ENCODE measurements around the gene RNASE13.

Gene RNASE13, protein sequence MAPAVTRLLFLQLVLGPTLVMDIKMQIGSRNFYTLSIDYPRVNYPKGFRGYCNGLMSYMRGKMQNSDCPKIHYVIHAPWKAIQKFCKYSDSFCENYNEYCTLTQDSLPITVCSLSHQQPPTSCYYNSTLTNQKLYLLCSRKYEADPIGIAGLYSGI

DNA sequence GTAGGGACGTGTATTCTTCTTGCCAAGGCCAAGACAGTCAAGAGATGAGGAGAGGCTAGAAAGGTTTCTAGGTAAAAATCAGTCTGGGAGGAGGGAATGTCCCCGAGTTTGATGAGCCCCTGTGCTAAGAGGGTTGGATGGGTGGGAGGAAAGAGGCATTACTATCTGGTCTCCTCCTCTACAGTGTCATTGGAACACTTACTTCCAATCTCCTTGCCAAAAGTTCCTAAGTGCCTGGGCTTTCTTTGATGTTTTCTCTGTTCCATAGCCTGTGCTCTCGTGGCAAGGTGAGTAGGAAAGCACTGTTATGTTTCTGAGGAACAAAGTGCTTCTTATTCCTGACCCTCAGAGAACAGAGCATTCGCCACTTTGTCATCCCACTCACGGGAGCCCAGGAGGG, at the start of gene RNASE13:
RNASE13 (minus strand) TSS at position 101 of the 400 bp plus-strand sequence. CDS start 519 bp downstream, outside the sequence.
- no peak for FAIRE-seq
- DNase-seq (ENCODE audit: extremely low spot score, insufficient read length, low read depth), result no peak

DNA sequence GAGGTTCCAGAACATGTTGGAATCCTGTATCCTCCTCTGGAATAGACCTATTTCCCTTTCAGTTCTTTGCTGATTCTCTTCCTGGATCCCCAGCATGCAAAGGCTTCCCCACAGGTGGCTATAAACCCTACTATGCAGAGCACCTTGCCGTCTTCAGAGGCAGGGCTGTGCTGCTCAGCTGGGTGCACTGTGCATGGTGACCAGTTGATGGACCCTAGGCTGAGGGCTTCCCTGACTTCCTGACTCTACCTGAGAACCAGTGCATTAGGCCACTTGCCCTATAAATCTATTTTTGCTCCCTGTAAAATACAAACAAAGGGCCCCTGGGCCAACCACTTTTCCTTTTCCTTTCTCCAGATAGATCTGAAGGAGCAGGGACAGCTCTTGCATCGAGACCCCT, 49.8 kb upstream of the RNASE13 start:
- DNase-seq (ENCODE audit: extremely low spot score, insufficient read length, low read depth), result no peak
- no peak for FAIRE-seq

DNA sequence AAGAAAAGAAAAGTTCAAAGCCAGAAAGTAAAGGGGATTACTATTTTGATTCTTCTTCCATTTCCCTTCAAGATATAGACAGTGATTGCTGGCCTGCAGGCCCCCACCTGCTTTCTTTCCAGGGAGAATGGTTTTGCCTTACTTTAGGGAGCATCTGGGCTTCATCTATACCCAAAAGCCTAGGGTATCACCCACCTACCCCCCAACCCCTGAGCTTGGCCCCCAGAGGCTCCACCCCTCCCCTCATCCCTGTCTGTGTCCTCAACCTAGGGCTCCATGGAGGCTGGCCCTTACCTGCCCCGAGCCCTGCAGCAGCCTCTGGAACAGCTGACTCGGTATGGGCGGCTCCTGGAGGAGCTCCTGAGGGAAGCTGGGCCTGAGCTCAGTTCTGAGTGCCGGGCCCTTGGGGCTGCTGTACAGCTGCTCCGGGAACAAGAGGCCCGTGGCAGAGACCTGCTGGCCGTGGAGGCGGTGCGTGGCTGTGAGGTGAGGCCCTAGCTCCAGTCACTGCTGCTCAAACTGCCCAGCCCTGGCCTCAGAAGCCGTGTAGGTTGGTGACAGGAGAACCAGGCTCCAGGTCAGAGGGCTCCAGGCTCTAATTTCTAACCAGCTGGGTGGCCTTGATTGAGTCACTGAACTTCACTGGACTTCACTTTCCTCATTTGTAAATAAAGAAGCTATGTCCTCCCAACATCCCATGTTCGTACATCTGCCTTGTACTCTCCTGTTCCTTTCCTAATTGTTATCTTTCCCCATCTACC, 49.1 kb upstream of the RNASE13 start:
- no peak for DNase-seq (ENCODE audit: extremely low spot score, insufficient read length, low read depth)
- no peak for FAIRE-seq

DNA sequence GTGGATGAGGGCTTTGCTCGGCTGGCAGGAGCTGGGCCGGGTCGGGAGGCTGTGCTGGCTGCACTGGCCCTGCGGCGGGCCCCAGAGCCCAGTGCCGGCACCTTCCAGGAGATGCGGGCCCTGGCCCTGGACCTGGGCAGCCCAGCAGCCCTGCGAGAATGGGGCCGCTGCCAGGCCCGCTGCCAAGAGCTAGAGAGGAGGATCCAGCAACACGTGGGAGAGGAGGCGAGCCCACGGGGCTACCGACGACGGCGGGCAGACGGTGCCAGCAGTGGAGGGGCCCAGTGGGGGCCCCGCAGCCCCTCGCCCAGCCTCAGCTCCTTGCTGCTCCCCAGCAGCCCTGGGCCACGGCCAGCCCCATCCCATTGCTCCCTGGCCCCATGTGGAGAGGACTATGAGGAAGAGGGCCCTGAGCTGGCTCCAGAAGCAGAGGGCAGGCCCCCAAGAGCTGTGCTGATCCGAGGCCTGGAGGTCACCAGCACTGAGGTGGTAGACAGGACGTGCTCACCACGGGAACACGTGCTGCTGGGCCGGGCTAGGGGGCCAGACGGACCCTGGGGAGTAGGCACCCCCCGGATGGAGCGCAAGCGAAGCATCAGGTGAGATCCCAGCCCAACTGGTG, 47.0 kb upstream of the RNASE13 start:
- DNase-seq (ENCODE audit: extremely low spot score, insufficient read length, low read depth) (no peak), FAIRE-seq (no peak)

DNA sequence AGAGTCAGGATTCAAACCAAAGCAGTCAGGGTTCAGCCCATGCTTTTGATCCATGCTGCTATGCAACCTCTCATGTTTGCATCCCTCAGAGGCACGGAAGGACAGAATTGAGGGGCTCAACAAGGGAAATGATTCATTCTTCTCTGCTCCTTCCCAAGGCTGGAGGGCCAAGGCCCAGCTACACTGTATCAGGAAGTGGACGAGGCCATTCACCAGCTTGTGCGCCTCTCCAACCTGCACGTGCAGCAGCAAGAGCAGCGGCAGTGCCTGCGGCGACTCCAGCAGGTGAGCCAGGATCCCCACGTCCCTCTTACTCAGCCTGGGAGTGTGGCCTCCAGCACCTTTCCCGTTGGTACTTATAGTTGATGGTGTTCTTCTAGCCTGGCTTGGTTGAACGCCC, 44.1 kb upstream of the RNASE13 start:
- no peak for DNase-seq (ENCODE audit: extremely low spot score, insufficient read length, low read depth)
- FAIRE-seq, result no peak

DNA sequence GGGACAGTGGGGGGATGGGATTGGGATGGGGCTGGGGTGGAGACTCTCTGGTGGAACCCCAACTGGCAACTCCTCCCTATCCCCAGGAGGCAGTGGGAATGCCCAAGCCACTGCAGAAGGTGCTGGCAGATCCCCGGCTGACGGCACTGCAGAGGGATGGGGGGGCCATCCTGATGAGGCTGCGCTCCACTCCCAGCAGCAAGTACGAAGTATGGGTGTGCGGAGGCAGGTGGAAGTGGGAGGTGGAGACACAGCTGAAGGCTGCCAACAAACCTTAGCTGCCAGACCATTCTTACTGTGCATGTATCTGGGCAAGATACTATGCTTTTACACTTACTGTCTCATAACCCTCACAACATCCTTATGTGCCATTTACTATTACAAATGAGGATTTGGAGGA, 43.7 kb upstream of the RNASE13 start:
- no peak for FAIRE-seq
- no peak for DNase-seq (ENCODE audit: extremely low spot score, insufficient read length, low read depth)

DNA sequence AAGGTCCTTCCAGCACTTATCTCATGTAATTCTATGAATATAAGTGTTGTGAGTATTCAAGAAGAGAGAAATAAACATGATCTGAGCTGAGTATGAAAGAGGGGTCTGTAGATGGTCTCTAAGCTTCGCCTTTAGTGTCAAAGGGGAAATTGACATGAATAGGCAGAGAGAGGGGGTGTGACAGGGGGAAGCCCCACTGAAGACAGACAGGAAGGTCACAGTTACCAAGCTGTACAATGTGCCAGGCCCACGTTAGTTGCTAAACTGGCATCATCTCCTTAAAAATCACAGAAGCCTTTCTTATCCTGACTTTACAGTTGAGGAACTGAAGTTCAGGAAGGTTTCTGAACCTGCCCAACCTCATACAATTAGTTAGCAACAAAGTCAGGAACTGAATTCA, 43.1 kb upstream of the RNASE13 start:
- DNase-seq (ENCODE audit: extremely low spot score, insufficient read length, low read depth) (no peak), FAIRE-seq (no peak)

DNA sequence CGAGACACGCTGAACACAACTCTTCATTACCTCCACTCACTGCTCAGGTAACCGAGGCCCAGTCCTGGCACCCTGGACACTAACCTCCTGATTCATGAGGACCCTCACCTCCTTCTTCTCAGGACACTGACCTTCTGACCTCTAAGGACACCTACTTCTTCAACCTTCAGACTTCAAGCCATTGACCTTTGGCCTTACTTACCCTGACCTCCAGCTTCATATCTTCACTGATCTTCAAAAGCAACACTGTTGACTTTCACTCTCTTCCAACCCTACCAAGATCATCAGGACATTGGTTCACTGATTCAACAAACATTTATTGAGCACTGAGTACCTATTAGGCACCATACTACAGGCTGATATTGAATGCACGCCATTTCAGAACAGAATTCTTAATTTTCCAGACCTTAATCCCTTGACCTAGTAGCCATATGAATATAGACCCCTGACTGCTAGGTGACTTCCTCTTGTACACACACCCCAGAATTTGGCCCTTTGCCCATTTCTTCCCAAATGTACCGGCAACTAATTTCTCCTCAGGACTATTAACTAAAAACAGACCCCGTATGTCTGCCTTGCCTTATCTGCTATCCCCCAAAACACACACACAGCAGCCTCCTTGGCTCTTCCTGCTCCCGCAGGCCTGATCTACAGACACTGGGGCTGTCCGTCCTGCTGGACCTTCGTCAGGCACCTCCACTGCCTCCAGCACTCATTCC, 41.3 kb upstream of the RNASE13 start:
- FAIRE-seq (no peak), DNase-seq (ENCODE audit: extremely low spot score, insufficient read length, low read depth) (no peak)

DNA sequence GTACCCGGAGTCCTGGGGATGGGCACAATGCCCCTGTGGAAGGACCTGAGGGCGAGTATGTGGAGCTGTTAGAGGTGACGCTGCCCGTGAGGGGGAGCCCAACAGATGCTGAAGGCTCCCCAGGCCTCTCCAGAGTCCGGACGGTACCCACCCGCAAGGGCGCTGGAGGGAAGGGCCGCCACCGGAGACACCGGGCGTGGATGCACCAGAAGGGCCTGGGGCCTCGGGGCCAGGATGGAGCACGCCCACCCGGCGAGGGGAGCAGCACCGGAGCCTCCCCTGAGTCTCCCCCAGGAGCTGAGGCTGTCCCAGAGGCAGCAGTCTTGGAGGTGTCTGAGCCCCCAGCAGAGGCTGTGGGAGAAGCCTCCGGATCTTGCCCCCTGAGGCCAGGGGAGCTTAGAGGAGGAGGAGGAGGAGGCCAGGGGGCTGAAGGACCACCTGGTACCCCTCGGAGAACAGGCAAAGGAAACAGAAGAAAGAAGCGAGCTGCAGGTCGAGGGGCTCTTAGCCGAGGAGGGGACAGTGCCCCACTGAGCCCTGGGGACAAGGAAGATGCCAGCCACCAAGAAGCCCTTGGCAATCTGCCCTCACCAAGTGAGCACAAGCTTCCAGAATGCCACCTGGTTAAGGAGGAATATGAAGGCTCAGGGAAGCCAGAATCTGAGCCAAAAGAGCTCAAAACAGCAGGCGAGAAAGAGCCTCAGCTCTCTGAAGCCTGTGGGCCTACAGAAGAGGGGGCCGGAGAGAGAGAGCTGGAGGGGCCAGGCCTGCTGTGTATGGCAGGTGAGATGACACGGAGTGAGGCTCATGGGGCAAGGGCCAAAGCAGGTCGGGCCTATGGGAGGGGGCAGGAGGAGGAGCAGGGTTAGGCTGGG, 40.0 kb upstream of the RNASE13 start:
- no peak for FAIRE-seq
- DNase-seq (ENCODE audit: extremely low spot score, insufficient read length, low read depth), result no peak

DNA sequence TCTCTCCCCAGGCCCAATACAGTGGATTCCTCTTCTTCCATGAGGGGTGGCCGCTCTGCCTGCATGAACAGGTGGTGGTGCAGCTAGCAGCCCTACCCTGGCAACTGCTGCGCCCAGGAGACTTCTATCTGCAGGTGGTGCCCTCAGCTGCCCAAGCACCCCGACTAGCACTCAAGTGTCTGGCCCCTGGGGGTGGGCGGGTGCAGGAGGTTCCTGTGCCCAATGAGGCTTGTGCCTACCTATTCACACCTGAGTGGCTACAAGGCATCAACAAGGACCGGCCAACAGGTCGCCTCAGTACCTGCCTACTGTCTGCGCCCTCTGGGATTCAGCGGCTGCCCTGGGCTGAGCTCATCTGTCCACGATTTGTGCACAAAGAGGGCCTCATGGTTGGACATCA, 39.3 kb upstream of the RNASE13 start:
- DNase-seq (ENCODE audit: extremely low spot score, insufficient read length, low read depth) (no peak), FAIRE-seq (no peak)

DNA sequence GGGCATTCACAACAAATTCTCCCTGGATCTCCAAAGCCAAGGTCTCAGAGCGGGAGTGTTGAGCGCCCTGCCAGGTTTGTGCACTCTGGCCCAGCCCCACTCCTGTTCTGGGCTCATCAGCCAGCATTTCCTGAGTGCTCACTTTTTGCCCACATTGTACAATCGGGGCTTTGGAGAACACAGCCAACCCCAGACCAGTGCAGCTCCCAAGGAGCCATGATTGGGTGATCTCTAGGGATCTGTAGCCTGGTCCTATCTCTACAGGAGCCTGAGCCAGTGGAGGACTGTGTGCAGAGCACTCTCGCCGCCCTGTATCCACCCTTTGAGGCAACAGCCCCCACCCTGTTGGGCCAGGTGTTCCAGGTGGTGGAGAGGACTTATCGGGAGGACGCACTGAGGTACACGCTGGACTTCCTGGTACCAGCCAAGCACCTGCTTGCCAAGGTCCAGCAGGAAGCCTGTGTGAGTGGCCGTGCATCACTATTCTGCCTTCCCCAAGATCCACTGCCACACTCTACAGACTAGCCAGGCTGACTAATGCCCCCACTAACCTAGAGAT, 38.3 kb upstream of the RNASE13 start:
- FAIRE-seq (no peak), DNase-seq (ENCODE audit: extremely low spot score, insufficient read length, low read depth) (no peak)

DNA sequence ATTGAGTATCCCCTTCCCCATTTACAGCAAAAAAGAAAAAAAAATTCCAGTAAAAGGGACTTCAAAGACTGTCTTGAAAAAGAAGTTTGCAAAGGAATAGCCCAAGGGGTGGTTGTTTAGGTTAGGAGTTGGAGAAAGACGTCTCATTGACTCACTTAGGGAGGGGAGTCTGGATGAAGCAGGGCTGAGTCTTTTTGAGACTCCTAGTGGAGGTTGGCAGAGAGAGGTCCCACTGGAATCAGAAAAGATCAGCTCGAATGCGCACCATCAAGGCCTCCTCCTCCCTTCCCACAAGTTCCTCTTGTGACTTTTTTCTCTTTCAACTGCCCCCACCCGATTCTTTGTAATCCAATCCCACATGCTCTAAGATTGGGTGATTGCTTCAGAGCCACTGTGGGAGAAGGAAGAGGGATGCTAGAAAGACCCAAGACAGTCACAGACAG, 37.4 kb upstream of the RNASE13 start:
- DNase-seq (ENCODE audit: extremely low spot score, insufficient read length, low read depth) (no peak), FAIRE-seq (no peak)

DNA sequence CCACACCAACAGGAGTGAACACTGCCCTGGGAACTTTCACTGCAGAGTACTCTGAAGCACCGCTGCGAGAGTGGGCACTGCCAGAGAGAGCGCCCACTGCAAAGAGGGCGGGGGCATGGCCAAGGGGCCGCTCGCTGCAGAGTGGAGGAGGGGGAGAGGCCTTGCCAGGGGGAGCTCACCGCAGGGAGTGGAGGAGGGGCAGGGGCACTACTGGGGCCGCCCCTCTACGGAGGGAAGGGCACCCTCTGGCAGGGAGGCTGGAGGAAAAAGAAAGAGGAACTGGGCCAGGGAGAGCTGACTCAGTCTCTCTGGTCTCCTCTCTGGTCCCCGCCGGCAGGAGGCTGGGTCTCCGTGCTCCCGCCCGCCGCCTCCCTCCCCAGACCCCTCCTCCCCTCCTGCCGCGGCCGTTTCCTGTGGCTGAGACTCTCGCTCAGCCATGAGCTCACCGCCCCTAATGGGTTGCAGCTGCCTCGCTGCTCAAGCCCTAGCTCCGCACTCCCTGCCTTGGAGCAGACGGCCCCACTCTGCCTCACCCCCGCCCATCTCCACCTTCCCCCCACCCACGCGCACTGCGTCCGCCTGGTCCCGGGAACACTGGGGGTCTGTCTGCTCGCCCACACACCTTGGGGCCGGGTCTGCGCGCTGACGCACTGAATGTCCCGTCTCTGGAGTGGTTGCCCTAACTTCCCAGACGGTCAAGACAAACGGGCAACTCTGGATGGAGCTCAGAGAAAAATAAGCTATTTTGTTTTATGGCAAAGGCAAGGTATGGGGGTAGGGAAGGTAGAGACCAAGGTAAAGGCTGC, 36.8 kb upstream of the RNASE13 start:
- DNase-seq (ENCODE audit: extremely low spot score, insufficient read length, low read depth), result peak; percentile 73
- peak; percentile 86 for FAIRE-seq

DNA sequence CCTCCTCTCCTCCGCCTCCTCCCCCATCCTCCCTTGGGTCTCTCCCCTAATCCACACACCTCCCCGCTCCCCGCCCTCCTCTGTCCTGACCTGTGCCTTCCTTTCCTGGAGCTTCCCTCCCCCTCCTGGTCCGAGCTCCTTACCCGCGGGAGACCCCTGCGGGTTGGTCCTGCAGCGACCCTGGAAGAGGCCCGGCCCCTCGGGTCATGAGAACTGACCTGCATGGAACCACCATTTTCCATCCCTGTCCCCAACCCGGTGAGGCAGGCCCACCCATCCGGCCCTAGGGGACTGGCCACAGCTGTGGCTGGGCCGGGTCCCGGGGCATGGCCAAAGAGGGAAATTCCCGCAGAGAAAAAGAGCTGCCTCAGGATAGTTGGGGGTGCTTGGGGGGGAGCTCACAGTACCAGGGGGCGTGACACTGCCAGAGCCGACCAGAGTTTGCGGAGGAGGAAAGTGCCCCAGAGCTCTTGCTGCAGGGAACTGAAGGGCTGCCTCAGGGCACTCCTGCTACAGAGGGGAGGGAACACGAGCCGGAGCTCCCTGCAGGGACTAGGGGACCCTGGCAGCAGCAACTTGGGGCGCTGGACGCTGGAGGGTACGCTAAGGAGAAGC, 36.1 kb upstream of the RNASE13 start:
- DNase-seq (ENCODE audit: extremely low spot score, insufficient read length, low read depth) (no peak), FAIRE-seq (no peak)

DNA sequence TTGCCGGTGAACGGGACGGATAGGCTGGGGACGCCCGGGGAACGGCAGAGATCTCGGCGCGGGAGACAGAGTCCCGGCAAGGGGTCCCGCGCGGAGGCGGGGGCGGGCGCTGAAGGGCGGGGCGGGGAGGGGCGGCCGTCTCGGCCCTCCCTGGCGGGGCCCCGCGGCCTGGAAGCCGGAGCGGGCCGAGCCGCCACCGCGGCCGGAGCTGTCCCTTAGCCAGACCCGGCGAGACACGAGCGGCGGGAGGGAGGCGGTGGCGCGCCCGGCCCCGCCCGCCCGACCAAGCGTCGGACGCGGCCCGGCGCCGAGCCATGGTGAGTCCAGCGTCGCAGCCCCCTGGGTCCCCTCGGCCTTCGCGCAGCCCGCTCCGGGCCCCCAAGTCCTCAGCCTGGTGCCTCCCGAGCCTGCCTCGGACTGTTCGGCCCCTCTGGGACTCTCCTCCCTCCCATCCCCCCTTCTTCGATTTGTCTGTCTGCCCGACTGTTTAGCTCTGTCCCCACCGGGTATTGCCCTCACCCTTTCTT, 35.5 kb upstream of the RNASE13 start, which contains the start of gene ARHGEF40:
ARHGEF40 (plus strand) TSS at position 222 of the 527 bp plus-strand sequence; CDS start at position 315, 93 bp downstream.
- no peak for DNase-seq (ENCODE audit: extremely low spot score, insufficient read length, low read depth)
- FAIRE-seq, result no peak

DNA sequence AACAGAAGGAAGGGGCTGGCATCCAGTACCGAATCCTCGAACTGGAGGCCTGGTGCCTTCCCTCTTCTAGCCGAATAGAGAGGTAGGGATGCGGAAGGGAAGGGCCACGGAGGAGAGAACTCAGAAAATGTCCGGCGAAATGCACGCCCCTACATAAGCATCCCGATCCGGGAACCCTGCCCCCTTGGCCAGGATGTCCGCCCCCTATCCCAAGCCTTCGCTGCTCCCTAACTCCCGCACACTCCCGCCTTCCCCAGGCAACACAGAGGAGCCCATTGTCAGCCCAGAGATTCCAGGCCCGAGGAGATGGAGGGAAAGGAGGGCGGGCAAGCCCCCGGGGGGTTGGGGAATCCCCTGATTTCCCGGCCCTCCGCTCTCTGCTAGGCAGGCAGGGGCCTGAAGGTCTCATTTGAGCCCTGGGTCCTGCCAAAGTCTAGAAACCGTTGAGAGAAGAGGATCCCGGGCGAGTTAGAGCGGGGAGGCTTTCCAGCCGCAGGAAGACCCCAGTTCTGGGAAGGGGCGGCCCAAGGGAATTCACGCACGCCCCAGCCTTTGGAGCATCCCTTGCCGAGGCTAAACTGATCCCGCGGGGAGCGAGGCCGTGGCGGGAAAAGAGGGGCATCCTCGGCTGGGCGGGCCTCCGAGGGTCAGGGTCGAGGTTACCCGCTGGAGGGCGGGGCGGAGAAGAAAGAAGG, 34.9 kb upstream of the RNASE13 start:
- FAIRE-seq, result no peak
- no peak for DNase-seq (ENCODE audit: extremely low spot score, insufficient read length, low read depth)
